CD4-positive, alpha-beta T cell treated with Interferon gamma for 1 hour (primary cell): ENCODE measurements around the gene ENTREP1.
"Not testable (repeated sequence)": the region's sequence is repeated elsewhere in the genome, so short reads cannot be mapped to it uniquely, and the experiment has no call there.

Experiments
- DNase-seq: peaks from one replicate; pipeline ENCODE4 v3.0.0-alpha.2; 2020

The ENTREP1 gene

DNA sequence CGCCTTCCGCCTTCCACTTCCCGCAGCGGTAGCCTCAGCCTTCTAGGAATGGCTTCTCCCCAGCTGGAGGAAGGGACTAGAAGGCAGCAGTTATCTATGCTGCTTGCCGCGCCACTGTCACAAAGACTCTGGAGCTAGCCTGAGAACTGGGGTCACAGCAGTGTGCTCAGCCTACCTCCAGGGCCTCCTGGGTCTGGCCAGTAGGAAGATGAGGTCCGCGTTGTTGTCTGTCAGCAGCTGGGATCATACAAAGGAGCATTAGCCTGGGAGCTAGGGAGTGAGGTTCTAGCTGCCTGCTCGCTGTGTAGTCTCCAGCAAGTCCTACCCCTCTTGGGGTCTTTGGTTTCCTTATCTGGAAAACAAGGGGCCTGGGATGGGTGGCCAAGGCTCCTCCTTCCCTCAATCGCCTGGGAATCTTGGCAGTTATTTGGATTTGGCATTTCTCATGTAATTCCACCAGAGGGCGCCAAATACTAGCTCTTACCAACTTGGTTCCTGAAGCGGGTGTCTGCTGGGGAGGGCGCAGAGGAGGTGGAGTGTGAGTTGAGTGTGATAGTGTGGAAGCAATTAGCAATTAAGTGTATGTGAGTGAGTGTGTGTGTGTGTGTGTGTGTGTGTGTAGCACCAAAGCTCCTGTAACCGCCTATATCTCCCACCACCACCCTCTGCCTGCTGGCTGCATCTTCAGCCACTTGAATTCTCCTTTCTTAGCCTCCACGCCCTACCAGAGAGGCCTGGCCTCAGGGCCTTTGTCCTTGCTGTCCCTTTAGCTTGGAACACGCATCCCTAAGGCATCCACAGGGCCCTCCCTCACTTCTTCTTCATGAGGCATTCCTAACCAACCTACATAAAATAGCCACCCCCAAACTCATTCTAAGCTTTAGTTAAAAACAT lies 97.1 kb downstream of the ENTREP1 start:
- peak; percentile 24 for DNase-seq

DNA sequence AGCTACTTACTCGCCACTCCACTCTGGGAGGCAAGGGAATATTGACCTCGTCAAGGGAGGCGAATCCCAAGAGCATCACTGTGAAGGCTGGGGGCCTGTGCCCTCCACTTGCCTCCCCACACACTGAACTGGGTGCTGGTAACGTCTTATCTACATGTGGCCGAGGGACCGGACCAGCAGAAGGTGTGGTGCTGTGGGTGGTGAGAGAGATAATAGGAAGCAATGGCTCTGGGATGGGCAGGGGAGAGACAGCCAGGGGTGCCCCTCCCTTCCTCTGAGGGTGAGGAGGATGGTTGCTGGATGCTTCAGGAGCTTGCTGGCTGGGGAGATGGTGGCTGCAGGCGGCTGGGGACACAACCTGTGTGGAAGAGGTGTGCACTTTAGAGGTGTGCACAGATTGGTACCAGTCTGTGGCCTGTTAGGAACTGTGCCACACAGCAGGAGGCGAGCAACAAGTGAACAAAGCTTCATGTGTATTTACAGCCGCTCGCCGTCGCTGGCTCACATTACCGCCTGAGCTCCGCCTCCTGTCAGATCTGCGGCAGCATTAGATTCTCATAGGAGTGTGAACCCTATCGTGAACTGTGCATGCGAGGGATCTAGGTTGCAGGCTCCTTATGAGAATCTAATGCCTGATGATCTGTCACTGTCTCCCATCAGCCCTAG lies 100.3 kb downstream of the ENTREP1 start:
- no peak for DNase-seq

DNA sequence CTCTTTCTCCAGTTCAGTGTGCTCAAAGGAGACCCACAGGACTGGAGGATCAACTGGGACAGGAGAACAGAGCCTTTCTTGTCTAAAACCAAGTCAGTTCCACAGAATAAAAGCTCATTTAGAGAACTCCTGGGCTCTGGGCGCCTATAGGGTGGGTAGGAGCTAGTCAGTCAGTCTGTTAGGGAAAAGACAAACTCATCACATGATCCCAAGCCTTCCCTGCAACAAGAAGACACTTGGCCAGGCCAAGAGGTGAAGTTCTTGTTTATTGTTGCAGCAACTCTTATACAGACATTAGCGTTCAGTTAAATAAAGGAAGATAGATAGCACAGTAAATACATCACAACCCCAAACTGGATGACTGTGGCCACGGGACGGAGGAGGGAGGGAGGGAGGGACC lies 102.3 kb downstream of the ENTREP1 start:
- no peak for DNase-seq

DNA sequence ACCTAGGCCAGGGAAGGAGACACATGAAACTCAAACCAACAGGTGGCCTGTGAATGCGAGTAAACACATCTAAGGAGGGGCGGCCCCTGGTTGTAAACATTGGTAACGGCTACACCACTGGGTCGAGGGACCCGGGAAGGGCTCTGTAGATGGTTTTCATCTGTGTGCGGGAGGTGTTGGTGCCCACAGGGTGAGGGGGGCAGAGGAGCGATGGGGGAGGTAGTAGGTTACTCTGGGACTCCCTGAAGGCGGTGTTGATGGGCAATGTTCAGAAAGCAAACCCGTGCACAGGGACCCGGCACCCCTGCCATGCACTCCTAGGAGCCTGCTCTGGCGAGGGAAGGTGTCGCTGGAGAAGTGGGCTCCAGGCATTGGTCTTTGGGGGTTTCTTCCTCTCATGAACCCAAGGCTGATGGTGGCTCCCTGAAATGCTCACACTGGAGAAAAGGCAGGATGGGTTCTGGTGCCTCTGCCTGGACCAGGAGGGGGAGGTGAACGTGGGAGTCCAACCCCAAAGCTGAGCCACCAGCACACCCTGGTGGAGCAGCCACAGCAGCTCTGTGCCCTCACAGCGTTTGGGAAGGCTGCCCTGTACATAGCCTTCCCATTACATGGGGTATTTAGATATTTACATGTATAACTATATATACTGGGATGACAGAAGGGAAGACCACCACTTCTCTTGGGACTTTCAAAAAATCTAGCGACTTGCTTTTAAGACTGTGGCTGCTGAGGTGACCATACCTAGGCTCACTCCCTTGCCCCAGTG lies 103.2 kb downstream of the ENTREP1 start:
- no peak for DNase-seq

DNA sequence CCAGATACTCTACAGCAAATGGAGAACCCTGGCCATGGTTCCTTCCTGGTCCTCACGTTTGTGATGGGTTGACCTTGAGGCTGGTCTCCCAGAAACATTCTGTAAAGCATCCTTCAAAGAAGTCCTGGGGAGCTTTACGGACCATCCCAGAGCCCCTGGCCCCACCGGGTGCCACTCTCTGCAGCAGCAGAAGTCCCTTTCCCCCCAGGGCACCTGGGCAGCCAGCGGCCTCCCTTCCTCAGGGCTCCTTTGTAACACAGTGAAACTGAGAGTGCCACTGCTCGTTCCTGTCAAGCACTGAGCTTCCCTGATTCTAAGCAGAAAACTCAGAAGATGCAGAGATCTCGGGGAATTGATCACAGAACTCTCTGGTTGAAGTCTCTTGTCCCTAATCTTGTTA lies 104.3 kb downstream of the ENTREP1 start:
- no peak for DNase-seq

DNA sequence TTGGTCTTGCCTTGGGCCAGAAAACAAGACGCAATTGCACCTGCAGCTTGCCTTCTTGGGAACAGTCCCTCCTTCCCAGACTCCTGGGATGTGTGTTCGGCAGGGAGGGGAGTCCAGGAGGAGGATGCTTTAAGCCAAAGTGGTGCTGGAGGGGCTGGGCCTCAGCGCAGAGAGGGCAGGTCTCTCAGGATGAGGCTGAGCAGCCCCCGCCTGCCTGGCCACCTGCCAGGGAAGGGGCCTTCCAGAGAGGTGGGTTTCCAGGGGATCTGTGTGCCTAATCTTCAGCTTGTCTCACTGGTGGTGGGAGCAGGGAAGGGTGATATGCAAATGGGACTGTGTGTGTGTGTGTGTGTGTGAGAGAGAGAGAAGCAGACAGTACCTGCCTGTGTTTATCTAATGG lies 105.2 kb downstream of the ENTREP1 start:
- no peak for DNase-seq

DNA sequence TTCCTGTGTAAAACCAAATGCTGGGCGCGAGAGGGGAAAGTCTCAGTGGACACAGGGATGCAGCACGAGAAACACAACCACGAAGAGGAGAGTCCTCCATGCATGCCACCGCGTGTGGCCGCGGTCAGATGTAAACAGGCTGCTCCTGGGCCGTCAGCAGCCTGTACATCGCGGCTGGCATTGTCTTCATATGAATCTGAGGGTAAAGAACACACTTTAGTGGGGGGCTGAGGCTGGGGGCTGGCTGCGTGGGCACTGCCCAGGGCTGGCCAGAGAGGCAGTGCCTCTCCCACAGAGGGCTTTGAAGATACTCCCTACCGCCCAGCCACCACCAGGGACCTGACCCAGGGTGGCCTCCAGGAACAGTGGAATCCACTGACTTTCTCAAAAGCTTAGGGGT lies 106.2 kb downstream of the ENTREP1 start:
- no peak for DNase-seq

DNA sequence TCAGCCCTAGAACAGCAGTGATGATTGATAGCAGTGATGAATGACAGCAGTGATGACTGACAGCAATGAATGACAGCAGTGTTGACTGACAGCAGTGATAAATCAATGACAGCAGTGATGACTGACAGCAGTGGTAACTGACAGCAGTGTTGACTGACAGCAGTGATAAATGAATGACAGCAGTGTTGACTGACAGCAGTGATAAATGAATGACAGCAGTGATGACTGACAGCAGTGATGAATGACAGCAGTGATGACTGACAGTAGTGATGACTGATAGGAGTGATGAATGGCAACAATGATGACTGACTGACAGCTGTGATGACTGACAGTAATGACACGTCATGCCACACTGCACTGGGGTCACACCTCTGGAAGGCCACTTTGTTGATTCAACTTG lies 106.8 kb downstream of the ENTREP1 start:
- no peak for DNase-seq

DNA sequence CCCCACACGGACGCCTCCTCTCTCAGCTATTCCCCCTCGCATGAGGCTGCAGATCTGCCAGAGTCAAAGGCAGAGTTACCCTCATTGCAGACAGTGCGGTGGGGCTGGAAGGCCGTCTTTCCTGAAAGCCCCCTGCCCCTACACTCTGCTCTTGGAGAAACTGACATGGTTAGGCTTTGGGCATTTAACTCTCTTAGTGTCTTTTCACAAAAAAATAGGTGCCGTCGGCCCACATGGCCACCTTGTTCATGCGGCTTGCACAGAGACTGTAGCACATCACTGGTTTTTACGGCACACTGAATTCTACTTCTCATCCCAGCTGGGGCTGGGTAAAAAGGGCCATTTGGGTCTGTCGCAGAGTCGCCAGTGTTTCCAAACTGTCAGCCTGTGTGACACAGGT lies 107.6 kb downstream of the ENTREP1 start:
- DNase-seq, result no peak

DNA sequence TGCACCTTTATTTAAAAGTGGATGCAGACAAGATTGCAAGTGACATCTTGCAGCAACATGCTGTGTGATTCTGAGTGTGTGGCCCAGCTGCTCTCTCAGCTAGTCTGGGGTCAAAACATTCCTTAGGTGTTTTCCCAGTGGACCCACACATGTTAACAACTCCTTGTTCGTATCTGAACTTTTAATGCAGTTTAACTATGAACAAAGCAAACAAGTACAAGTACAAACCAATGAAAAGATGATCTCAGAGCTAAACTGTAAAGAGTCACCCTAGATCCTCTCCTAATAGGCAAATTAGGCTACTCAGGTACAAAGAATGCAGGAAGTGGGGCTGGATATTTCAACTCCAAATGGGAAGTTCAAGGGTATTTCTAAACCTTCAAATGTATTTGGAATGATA lies 108.4 kb downstream of the ENTREP1 start:
- DNase-seq, result no peak

DNA sequence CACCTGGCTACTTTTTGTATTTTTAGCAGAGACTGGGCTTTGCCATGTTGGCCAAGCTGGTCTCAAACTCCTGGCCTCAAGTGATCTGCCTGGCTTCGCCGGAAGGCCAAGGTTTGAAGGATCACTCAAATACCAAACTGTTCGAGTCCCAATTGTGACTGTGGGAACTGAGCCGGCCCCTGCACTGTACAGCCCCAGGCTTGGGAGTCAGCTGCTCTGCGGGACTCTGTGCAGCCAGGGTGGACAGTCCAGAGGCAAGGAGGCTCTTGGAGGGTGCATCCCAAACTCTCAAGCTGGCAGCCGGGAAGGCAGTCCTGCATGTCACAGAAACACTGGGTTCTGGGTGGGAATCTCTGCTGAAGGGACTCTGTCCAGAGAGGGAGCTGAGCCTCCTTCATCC lies 109.0 kb downstream of the ENTREP1 start:
- no peak for DNase-seq

DNA sequence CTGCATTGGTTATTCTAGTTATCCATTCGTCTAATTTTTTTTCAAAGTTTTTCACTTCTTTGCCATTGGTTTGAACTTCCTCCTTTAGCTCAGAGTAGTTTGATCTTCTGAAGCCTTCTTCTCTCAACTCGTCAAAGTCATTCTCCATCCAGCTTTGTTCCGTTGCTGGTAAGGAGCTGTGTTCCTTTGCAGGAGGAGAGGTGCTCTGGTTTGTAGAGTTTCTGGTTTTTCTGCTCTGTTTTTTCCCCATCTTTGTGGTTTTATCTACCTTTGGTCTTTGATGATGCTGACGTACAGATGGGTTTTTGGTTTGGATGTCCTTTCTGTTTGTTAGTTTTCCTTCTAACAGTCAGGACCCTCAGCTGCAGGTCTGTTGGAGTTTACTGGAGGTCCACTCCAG lies 114.6 kb downstream of the ENTREP1 start:
- not testable (repeated sequence) for DNase-seq

DNA sequence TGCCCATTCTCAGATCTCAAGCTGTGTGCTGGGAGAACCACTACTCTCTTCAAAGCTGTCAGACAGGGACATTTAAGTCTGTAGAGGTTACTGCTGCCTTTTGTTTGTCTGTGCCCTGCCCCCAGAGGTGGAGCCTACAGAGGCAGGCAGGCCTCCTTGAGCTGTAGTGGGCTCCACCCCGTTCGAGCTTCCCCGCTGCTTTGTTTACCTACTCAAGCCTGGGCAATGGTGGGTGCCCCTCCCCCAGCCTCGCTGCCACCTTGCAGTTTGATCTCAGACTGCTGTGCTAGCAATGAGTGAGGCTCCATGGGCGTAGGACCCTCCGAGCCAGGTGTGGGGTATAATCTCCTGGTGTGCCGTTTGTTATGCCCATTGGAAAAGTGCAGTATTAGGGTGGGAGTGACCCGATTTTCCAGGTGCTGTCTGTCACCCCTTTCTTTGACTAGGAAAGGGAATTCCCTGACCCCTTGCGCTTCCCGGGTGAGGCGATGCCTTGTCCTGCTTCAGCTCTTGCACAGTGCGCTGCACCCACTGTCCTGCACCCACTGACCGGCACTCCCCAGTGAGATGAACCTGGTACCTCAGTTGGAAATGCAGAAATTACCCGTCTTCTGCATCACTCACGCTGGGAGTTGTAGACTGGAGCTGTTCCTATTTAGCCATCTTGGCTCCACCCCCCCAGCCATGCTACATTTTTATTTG lies 115.4 kb downstream of the ENTREP1 start:
- DNase-seq, result peak; percentile 18
